Activated CD8-positive, alpha-beta memory T cell treated with anti-CD3 and anti-CD28 coated beads, Interleukin-2, amount 10 ng/mL, durations not matched to agents 7 days and 5 days (primary cell): ENCODE measurements around the gene IDH3A. TPM values are rescaled to one million over a fixed set of nuclear protein-coding genes. Genes with fewer than 3 reads are reported as not detected.

Experiments used
- ATAC-seq: fragments of 150-1000 bp; cut with Tn5 transposase; one replicate; pipeline ENCODE4 v1.10.0; 2021; ENCODE audit warnings: moderate library complexity
- CTCF ChIA-PET: fragments of 350-600 bp; sonication (Branson Sonifier 250); formaldehyde crosslinking; loops from one replicate; lab custom pipeline; 2021; ENCODE audit warnings: antibody characterized with exemption; lab: Charles Lee
- DNase-seq: peaks from one replicate; pipeline ENCODE4 v3.0.0-alpha.2; 2020
- H3K27ac Mint-ChIP-seq: one replicate; pipeline ENCODE4 v1.8.0; 2021; ENCODE audit warnings: mild to moderate bottlenecking, mixed read lengths
- H3K27me3 Mint-ChIP-seq: one replicate; pipeline ENCODE4 v1.8.0; 2021; ENCODE audit warnings: mixed read lengths
- H3K36me3 Mint-ChIP-seq: one replicate; pipeline ENCODE4 v1.8.0; 2021; ENCODE audit warnings: mild to moderate bottlenecking, mixed read lengths
- H3K4me1 Mint-ChIP-seq: one replicate; pipeline ENCODE4 v1.8.0; 2021; ENCODE audit warnings: mixed read lengths
- H3K4me3 Mint-ChIP-seq: one replicate; pipeline ENCODE4 v1.8.0; 2021; ENCODE audit warnings: mild to moderate bottlenecking, moderate library complexity, mixed read lengths
- H3K9me3 Mint-ChIP-seq: one replicate; pipeline ENCODE4 v1.8.0; 2022; ENCODE audit warnings: low read depth, mixed read lengths
- total RNA-seq, 2 experiments: library from RNA; stranded (reverse); gene quantifications; one replicate each; pipeline ENCODE4 v1.2.3, GENCODE V29; 2021

Gene IDH3A
- total RNA-seq, 2 experiments from 2014 or later, result 97.9 to 105 TPM

DNA sequence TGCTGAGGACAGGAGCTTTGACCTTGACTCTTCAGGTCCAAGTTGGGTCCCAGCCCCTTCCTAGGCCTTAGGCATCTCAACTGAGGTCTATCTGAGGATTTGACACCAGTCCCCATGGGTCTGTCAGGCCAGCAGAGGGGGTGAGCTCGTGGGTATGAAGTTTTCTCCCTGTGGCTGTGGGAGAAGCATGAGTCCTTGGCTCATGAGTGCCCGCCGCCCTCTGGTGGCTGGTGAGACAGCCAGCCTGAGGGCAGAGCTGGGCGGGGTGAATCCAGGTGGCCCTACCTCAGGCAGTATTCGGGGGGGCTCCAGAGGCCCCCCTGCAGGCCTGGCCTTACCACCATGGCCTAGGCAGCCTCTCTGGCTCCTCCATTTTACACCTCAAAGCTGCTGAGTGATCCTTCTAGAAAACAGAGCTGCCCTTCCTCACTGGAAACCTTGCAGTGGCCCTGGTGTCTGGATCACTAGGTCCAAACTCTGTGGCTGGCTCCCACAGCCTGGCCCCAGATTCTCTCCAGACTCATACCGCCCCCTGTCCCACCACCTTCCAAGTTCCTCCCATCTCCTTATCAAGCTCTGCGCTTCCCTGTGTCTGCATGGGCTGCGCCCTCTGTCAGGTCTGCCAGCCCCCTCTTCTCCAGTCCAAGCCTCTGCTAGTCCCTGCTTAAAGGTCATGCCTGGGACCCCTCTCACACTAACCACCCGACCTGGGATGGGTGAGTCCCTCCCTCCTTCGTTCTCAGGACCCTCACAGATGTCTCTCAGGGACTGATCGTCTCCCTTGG lies 40.7 kb upstream of the IDH3A start:
- H3K36me3 Mint-ChIP-seq, result no peaks in the 10 kb centered on the region
- H3K27me3 Mint-ChIP-seq, result no peaks in the 10 kb centered on the region
- no peak overlapping the region for H3K4me3 Mint-ChIP-seq
- peaks cover 56% of the 10 kb centered on the region for H3K4me1 Mint-ChIP-seq
- H3K27ac Mint-ChIP-seq, result no peak overlapping the region
- CTCF ChIA-PET, result interaction anchor here (0.6 to 14.6 kb wide), 51 partner anchors 9 to 736 kb away, joined by 3 to 251 read pairs (median 6); partner anchors contain the start of genes CIB2, SH2D7, SKIC8 and TBC1D2B
- ATAC-seq (peak; percentile 71), DNase-seq (peak; percentile 92)
- no peaks in the 10 kb centered on the region for H3K9me3 Mint-ChIP-seq

DNA sequence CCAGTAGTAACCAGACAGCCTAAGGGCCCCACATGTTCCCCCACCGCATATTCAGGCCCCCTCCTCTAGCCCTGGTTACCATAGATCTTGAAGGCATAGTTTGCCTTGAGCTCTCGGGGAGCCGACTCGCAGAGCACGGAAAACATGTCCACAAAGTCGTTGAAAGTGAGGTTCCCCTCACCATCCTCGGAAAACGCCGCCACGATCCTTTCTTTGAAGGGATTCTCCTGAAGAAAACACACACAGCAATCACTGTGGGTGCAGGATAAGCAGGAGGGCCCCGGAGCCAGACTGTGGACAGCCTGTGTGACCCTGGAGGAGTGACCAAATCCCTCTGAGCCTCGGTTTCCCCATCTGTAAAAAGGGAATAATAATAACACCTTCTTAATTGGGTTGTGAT lies 40.0 kb upstream of the IDH3A start:
- Mint-ChIP-seq H3K4me3 (no peak overlapping the region), H3K27ac (no peak overlapping the region), H3K4me1 (peaks cover 51% of the 10 kb centered on the region), H3K36me3 (no peaks in the 10 kb centered on the region), H3K9me3 (no peaks in the 10 kb centered on the region), H3K27me3 (no peaks in the 10 kb centered on the region)
- CTCF ChIA-PET, result interaction anchor here (0.8 to 14.6 kb wide), 33 partner anchors 9 to 199 kb away, joined by 3 to 251 read pairs (median 7); partner anchors contain the start of genes SH2D7, SKIC8 and TBC1D2B
- DNase-seq (no peak), ATAC-seq (no peak)

DNA sequence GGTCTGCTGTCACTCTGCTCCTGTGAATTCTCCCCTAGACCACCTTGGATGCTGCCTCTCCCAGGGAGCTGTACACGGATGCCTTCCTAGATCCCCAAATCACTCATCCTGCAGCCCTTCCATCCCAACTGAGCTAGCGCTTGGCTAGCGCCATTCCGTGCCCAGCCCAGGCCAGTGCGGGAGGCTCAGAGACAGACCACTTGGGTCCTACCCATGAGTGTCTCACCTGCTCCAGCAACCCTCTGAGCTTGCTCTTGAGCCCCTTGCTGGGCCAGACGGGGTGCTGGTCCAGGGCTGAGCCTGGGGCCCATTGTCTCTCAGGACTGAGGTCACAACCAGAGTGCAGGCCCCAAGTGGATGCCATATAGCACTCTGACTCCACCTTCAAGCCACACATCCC lies 39.1 kb upstream of the IDH3A start:
- Mint-ChIP-seq H3K4me3 (no peak overlapping the region), H3K27me3 (no peaks in the 10 kb centered on the region), H3K27ac (no peak overlapping the region), H3K36me3 (no peaks in the 10 kb centered on the region), H3K9me3 (no peaks in the 10 kb centered on the region), H3K4me1 (peaks cover 42% of the 10 kb centered on the region)
- ATAC-seq (no peak), DNase-seq (no peak)
- CTCF ChIA-PET, result interaction anchor here (0.7 to 14.6 kb wide), 12 partner anchors 35 to 153 kb away, joined by 3 to 251 read pairs (median 9); partner anchors contain the start of gene TBC1D2B

DNA sequence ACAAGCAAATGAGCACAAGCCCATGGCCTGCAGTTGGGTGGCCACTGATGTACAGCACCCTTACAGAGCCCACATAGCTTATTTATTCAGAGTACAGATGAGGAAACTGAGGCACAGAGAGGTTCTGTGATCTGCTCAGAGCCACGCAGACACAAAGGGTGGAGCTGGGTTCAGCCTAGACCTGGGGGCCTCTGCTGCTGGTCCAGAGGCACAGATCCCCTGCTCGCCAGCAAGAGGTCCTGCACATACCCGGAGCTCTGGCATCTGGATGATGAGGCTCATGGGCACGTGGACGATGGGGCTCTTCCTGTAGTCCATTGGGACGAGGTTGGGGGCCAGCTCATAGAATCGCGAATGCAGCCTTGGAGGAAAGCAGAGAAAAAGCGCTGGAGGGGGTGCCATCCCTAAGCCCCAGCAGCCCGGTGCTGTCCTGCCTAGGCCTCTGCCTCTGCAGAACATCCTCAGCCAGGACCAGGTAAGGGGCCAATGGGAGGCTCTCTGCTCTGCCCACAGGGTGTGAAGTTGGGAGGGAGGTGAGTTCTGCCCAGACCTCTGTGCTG lies 38.2 kb upstream of the IDH3A start:
- CTCF ChIA-PET, result interaction anchor here (0.8 to 14.6 kb wide), 10 partner anchors 36 to 312 kb away, joined by 3 to 251 read pairs (median 58); partner anchors contain the start of gene TBC1D2B
- H3K9me3 Mint-ChIP-seq, result no peaks in the 10 kb centered on the region

GRCh38 chr15:78111788-78112187 lies 37.4 kb upstream of the IDH3A start:
- Mint-ChIP-seq H3K27ac (no peak overlapping the region), H3K4me1 (peaks cover 25% of the 10 kb centered on the region), H3K27me3 (no peaks in the 10 kb centered on the region), H3K9me3 (no peaks in the 10 kb centered on the region), H3K36me3 (no peaks in the 10 kb centered on the region), H3K4me3 (no peak overlapping the region)
- no peak for DNase-seq
- CTCF ChIA-PET, result interaction anchor here (1.0 to 14.6 kb wide), 15 partner anchors 10 to 311 kb away, joined by 3 to 251 read pairs (median 4); partner anchors contain the start of gene TBC1D2B
- no peak for ATAC-seq

More for the DNA sequence above, 38.2 kb upstream of the IDH3A start:
- ATAC-seq, result no peak
- no peak overlapping the region for H3K4me3 Mint-ChIP-seq
- no peak overlapping the region for H3K27ac Mint-ChIP-seq
- H3K36me3 Mint-ChIP-seq, result no peaks in the 10 kb centered on the region
- H3K27me3 Mint-ChIP-seq, result no peaks in the 10 kb centered on the region
- peaks cover 33% of the 10 kb centered on the region for H3K4me1 Mint-ChIP-seq
- no peak for DNase-seq

DNA sequence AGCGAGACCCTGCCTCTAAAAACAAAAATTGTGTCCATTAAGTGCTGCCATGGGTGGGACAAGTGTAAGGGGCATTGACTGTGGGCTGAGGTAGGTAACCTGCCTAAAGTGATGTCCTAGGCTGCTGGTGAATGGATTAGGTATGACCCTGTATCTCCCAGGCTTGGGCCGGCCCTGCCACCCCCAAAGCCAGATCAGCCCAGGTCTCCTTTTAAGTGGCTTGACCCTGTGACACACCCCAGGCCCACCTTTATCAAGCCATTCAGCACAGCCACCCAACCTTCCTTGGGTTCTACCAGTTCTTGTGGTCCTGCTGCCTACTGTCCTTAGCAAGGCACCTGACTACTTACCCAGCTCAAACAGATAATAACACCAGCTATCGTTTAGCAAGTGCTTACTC lies 36.6 kb upstream of the IDH3A start:
- DNase-seq (no peak), ATAC-seq (no peak)
- Mint-ChIP-seq H3K27ac (no peak overlapping the region), H3K9me3 (no peaks in the 10 kb centered on the region), H3K4me1 (peaks cover 18% of the 10 kb centered on the region), H3K4me3 (no peak overlapping the region), H3K27me3 (peaks cover 2% of the 10 kb centered on the region), H3K36me3 (no peaks in the 10 kb centered on the region)
- CTCF ChIA-PET, result interaction anchor here (0.7 to 14.6 kb wide), 27 partner anchors 8 to 310 kb away, joined by 3 to 251 read pairs (median 4); partner anchors contain the start of genes IDH3A and TBC1D2B

- Mint-ChIP-seq H3K9me3 (no peaks in the 10 kb centered on the region), H3K27me3 (peaks cover 4% of the 10 kb centered on the region), H3K36me3 (no peaks in the 10 kb centered on the region), H3K4me3 (no peak overlapping the region), H3K27ac (no peak overlapping the region), H3K4me1 (peaks cover 3% of the 10 kb centered on the region)
- no peak for DNase-seq
- no peak for ATAC-seq
- CTCF ChIA-PET, result interaction anchor here (1.0 to 2.0 kb wide), 3 partner anchors 10 to 154 kb away, joined by 3 to 15 read pairs (median 4); no protein-coding TSS in a partner anchor
Measured at GRCh38 chr15:78120523-78120922, 28.6 kb upstream of the IDH3A start.

DNA sequence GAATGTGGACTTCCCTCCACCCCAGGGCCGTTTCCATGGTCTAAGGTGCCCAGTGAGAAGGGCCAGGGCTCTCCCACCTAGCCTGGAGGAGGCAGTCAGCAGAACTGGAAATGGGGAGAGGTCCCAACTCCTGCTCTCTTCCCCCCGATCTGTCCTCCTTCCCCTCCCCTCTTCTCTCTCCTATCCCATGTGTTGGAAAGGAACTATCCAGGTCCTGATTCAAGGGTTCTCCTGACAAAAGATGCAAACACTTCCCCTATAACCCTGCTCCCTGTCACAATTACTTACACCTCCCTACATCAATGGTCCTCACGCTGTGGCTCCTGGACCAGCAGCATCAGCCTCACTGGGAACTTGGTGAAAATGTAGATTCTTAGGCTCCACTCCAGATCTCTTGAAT lies 23.9 kb upstream of the IDH3A start:
- Mint-ChIP-seq H3K36me3 (no peaks in the 10 kb centered on the region), H3K4me3 (no peak overlapping the region), H3K27me3 (no peaks in the 10 kb centered on the region), H3K4me1 (no peaks in the 10 kb centered on the region), H3K9me3 (no peaks in the 10 kb centered on the region), H3K27ac (no peak overlapping the region)
- DNase-seq (no peak), ATAC-seq (no peak)
- CTCF ChIA-PET, result interaction anchor here (2.6 to 7.2 kb wide), 2 partner anchors 12 to 69 kb away, joined by 11 to 120 read pairs; no protein-coding TSS in a partner anchor

DNA sequence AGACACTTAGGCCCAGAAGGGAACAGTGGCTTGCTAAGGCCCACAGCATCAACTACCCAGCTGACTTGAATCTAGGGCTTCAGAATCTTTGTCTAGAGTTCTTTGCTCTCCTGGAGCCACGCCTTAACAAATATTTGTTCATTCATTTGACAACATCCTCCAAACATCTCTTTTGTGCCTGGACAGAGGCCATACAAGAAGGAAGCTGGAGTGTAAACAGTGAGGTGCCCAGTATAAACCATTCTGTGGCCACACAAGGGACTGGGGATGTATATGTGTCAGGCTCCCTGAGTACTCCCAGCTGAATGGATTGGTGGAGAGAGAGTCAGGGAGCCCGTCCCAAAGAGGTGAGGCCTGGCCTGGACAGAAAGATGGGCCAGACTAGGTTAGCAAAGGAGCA lies 21.3 kb upstream of the IDH3A start:
- DNase-seq, result no peak
- H3K4me1 Mint-ChIP-seq, result peaks cover 9% of the 10 kb centered on the region
- ATAC-seq, result no peak
- H3K27me3 Mint-ChIP-seq, result no peaks in the 10 kb centered on the region
- no peaks in the 10 kb centered on the region for H3K36me3 Mint-ChIP-seq
- H3K27ac Mint-ChIP-seq, result no peak overlapping the region
- CTCF ChIA-PET, result interaction anchor here (1.3 to 7.2 kb wide), 5 partner anchors 15 to 169 kb away, joined by 4 to 120 read pairs (median 5); no protein-coding TSS in a partner anchor
- H3K9me3 Mint-ChIP-seq, result no peaks in the 10 kb centered on the region
- no peak overlapping the region for H3K4me3 Mint-ChIP-seq

GRCh38 chr15:78129077-78129750 lies 19.9 kb upstream of the IDH3A start:
- Mint-ChIP-seq H3K4me3 (no peak overlapping the region), H3K9me3 (no peaks in the 10 kb centered on the region), H3K27me3 (no peaks in the 10 kb centered on the region), H3K4me1 (peaks cover 16% of the 10 kb centered on the region), H3K36me3 (no peaks in the 10 kb centered on the region), H3K27ac (no peak overlapping the region)
- DNase-seq (no peak), ATAC-seq (no peak)
- CTCF ChIA-PET, result interaction anchor here (1.1 to 7.2 kb wide), 2 partner anchors 65 to 112 kb away, joined by 3 to 120 read pairs; no protein-coding TSS in a partner anchor

DNA sequence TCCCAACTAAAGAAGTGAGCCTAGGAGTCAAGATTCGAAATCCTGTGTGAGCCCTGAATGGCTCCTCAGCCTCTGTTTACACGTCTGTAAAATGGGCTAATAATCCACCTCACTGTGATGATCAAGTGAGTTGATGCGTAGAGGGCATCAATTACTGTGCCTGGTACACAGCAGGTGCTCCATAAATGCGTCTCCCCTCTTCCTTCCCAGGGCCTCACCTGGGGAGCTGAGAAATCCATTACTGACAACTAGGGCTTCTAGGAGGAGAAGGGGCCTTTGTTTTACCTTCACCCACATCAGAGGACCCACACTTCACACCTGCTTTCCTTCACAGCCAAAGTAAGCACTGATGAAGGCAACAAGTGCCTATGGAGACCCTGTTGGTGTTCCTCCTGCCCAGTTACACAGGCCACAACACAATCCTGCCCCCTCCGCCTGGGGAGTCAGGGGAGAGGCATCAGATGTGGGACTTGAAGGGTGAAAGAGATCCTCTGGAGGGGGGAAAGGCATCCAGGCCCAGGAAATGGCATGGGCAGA lies 19.3 kb upstream of the IDH3A start:
- ATAC-seq, result no peak
- Mint-ChIP-seq H3K27me3 (no peaks in the 10 kb centered on the region), H3K36me3 (no peaks in the 10 kb centered on the region), H3K4me3 (peak overlapping the region; percentile 50), H3K4me1 (peaks cover 16% of the 10 kb centered on the region), H3K9me3 (no peaks in the 10 kb centered on the region), H3K27ac (peak overlapping the region; percentile 37)
- CTCF ChIA-PET, result interaction anchor here (1.1 to 7.2 kb wide), 13 partner anchors 9 to 162 kb away, joined by 3 to 120 read pairs (median 4); no protein-coding TSS in a partner anchor
- no peak for DNase-seq

- CTCF ChIA-PET, result interaction anchor here (0.5 to 7.2 kb wide), 26 partner anchors 7 to 171 kb away, joined by 3 to 120 read pairs (median 4); partner anchors contain the start of gene IDH3A
- no peak for DNase-seq
- H3K9me3 Mint-ChIP-seq, result no peaks in the 10 kb centered on the region
Measured at GRCh38 chr15:78130466-78131294, 18.5 kb upstream of the IDH3A start.

More at GRCh38 chr15:78130466-78131294, 18.5 kb upstream of the IDH3A start:
- Mint-ChIP-seq H3K27me3 (no peaks in the 10 kb centered on the region), H3K36me3 (no peaks in the 10 kb centered on the region), H3K4me1 (peaks cover 16% of the 10 kb centered on the region), H3K27ac (peak overlapping the region; percentile 37), H3K4me3 (peak overlapping the region; percentile 50)
- ATAC-seq, result no peak
